ENCODE data around the gene CD8B.

The CD8B gene

GRCh38 chr2:86833315-86833714 lies 28.4 kb downstream of the CD8B start:
- DNase-seq, result no peak

GRCh38 chr2:86832334-86833096 lies 29.2 kb downstream of the CD8B start:
- no peak for DNase-seq

GRCh38 chr2:86831537-86831936 lies 30.1 kb downstream of the CD8B start:
- DNase-seq, result no peak

- no peak for DNase-seq
These were observed 34.7 kb downstream of the CD8B start for GRCh38 chr2:86826951-86827350.

- DNase-seq, result no peak
These were observed 35.8 kb downstream of the CD8B start for GRCh38 chr2:86825693-86826381.

GRCh38 chr2:86825036-86825692 lies 36.5 kb downstream of the CD8B start:
- DNase-seq, result no peak

GRCh38 chr2:86822668-86823345 lies 38.9 kb downstream of the CD8B start:
- no peak for DNase-seq

GRCh38 chr2:86821842-86822241 lies 39.8 kb downstream of the CD8B start:
- no peak for DNase-seq

GRCh38 chr2:86821306-86821705 lies 40.4 kb downstream of the CD8B start:
- no peak for DNase-seq

- DNase-seq, result no peak
These were observed 42.7 kb downstream of the CD8B start for GRCh38 chr2:86818957-86819356.

GRCh38 chr2:86818114-86818801 lies 43.4 kb downstream of the CD8B start:
- no peak for DNase-seq

- no peak for DNase-seq
These were observed 46.1 kb downstream of the CD8B start for GRCh38 chr2:86815611-86816010.

GRCh38 chr2:86809481-86810121 lies 52.1 kb downstream of the CD8B start:
- no peak for DNase-seq

- peak; percentile 93 for DNase-seq
These were observed 53.1 kb downstream of the CD8B start for GRCh38 chr2:86808315-86809161.

- peak; percentile 72 for DNase-seq
These were observed 54.0 kb downstream of the CD8B start for GRCh38 chr2:86807468-86808275.

GRCh38 chr2:86807133-86807467 lies 54.6 kb downstream of the CD8B start:
- DNase-seq, result no peak

GRCh38 chr2:86806059-86806857 lies 55.4 kb downstream of the CD8B start:
- no peak for DNase-seq

GRCh38 chr2:86800856-86801567 lies 60.7 kb downstream of the CD8B start:
- DNase-seq, result no peak

- no peak for DNase-seq
These were observed 66.8 kb downstream of the CD8B start for GRCh38 chr2:86794861-86795260.

Data from hematopoietic multipotent progenitor cell treated with erythropoietin and hydrocortisone succinate and interleukin-3 and kit ligand, for 4 days (in vitro differentiated cells).